Measurements from ENCODE around the gene GPR132.

GRCh38 chr14:105080161-105080560 lies 14.9 kb upstream of the GPR132 start:
- TF ChIP-seq POLR2AphosphoS5 (IDR thresholded peaks at IDR 0.05; ENCODE audit: low read depth) (no peak), CTCF (IDR thresholded peaks at IDR 0.05; ENCODE audit: insufficient read depth, low read length) (no peak), REST (IDR thresholded peaks at IDR 0.05; ENCODE audit: insufficient replicate concordance, low read depth) (no peak), GABPA (IDR thresholded peaks at IDR 0.05; ENCODE audit: low read depth) (no peak), SPI1 (IDR thresholded peaks at IDR 0.05; ENCODE audit: borderline replicate concordance, low read depth) (no peak)

Measured in HL-60 (cell line).